GM19099 (cell line): ENCODE results near the gene ZNF516.

ENCODE experiments used
- POLR2A ChIP-seq: IDR thresholded peaks from 3 replicates; pipeline ENCODE4 v1.6.1; 2011; ENCODE audit warnings: low read depth; ENCODE audit not compliant: insufficient read length; ENCODE audit errors: extremely low read depth

The ZNF516 gene

DNA sequence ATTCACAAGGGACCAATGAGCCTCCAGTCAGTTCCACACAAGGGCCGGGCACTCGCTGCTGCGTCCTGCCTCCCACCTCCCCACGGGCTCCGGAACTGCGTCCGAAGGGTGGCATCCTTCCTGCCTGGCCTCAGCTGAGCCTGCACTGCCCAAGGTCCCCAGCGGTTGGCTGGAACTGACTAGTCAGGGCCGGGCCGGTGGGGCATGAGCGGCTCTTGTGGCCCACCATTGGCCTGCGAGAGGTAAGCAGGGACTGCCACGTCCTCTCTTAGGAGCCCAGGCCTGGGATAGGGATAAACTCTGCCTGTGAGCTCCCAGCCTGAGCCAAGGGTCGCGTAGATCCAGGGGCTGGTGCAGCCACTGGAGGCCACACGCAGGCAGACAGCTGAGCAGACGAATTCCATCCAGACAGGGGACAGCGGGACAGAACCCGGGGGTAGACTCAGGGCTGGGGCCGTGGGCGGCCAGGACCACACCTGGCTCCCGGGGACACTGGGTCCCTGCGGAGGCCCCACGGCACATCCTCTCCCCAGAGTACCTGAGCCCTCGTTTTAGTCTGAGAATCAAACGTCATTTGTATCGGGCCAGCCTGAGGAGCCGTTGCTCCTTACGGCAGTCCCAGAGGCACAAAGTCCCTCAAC, 148.4 kb downstream of the ZNF516 start:
- no peak for TF ChIP-seq POLR2A

DNA sequence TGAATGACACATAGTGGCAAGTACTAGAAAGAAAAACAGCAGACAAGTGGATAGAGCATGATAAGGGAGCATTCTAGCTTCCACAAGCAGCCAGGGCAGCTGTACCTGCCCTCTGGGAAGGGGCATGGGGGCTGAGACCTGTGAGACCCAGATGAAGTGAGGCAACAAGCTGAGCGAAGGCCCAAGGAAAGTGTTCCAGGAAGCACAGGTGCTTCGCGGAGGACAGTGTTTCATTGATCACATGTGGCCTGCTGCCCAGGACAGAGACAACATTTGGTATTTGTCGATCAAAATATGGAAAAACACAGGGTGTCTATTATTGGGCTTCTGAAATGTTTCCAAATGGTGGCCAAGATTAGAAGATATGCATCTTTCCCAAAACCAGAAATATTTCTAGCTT, 149.1 kb downstream of the ZNF516 start:
- TF ChIP-seq POLR2A, result no peak

GRCh38 chr18:76343938-76344569, 151.0 kb downstream of the ZNF516 start:
- no peak for TF ChIP-seq POLR2A

DNA sequence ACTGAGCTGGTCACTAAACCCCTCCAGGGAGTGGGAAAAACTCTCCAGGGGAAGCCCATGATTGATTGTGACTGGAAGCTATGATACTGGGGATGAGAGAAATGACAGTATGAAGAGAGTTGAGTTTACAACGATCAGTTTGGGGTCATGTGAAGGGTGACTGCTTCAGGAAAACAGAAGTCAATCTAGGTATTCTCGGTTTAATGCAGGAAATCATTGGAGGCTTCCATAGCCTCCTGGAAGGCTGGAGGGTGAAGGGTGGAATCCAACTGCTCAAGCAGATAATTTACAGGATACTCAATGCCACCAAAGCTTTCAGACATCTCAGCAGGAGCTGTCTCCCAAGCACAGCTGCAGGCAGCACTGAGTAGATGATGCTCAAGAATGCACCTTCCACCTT, 154.6 kb downstream of the ZNF516 start:
- TF ChIP-seq POLR2A, result no peak

GRCh38 chr18:76339246-76339620, 155.8 kb downstream of the ZNF516 start:
- TF ChIP-seq POLR2A, result no peak

- no peak for TF ChIP-seq POLR2A
Measured at GRCh38 chr18:76338619-76339245, 156.3 kb downstream of the ZNF516 start.

GRCh38 chr18:76338088-76338487, 157.0 kb downstream of the ZNF516 start:
- no peak for TF ChIP-seq POLR2A

- TF ChIP-seq POLR2A, result no peak
Measured at GRCh38 chr18:76335859-76336640, 159.0 kb downstream of the ZNF516 start.

DNA sequence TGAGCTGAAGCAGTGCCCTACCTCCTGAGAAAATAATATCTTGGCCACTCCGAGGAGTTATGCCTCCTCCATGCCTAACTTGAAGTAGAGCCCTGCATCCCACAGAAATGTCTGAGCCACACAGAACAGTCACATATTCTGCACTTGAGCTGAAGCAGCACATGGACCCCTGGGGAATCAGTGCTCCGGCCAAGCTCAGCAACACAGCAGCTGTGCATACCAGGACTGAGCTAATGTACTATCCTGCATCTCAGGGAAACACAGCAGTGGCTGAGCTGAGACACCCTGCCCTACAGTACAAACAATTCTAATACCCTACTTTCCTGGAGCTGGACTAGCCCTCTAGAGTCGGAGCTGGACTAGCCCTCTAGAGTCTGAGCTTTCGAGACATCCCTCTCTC, 166.9 kb downstream of the ZNF516 start:
- no peak for TF ChIP-seq POLR2A

GRCh38 chr18:76323891-76324290, 171.2 kb downstream of the ZNF516 start:
- no peak for TF ChIP-seq POLR2A

GRCh38 chr18:76322686-76323085, 172.4 kb downstream of the ZNF516 start:
- TF ChIP-seq POLR2A, result no peak

GRCh38 chr18:76319366-76319765, 175.7 kb downstream of the ZNF516 start:
- no peak for TF ChIP-seq POLR2A

GRCh38 chr18:76318607-76319006, 176.4 kb downstream of the ZNF516 start:
- no peak for TF ChIP-seq POLR2A

DNA sequence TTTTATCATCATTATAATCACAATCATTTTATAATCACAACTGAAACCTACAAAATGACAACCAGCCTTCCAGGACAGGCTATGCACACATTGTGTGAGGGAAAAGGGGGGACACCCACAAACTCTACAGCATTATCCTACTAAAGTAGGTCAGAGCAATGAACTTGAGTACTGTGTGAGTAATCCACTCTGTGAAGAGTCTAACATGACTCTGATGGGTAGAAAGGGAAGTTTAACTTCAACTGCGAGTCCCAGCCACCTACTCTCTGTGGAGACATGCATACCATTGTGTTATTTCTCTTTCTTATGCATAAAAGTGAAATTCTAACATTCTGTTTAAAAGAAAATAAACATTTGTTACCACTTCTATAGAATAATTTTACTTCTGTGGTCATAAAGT, 177.9 kb downstream of the ZNF516 start:
- TF ChIP-seq POLR2A, result no peak

DNA sequence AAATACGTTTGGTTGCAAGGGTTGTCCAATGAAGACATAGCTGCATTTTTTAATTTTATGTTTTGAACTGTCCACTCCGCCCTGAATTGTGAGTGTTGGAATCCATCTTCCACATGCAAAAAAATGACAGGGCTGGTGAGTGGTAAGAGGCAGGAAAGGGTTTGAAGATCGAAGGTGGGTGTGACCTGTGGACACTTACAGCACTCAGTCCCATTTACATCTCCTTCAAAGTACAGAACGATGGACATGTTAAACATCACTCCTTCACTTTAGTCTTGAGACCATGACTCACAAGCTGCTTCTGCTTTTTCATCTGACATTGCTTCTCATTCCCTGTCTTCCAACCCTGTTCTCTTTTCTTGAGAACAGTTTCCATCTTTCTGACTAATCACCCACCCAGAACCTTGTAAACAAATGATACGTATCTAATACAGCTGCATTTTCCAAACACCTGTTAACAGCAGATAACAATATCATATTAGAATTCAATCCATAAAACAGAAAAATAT, 179.3 kb downstream of the ZNF516 start:
- TF ChIP-seq POLR2A, result no peak
